Hepatocyte (in vitro differentiated cells): ENCODE measurements around the gene NCAPD2. TPM values are rescaled to one million over a fixed set of nuclear protein-coding genes. Genes with fewer than 3 reads are reported as not detected.

ENCODE experiments used
- DNase-seq: peaks from one replicate; pipeline ENCODE4 v3.0.0-alpha.2; 2016; ENCODE audit warnings: low spot score
- H2AFZ ChIP-seq: fragments of 200-600 bp; sonication (generic); 2 replicates; pipeline ENCODE4 v1.6.0; 2016; ENCODE audit warnings: antibody characterized with exemption, mild to moderate bottlenecking
- H3K27ac ChIP-seq: fragments of 200-600 bp; sonication (generic); 2 replicates; pipeline ENCODE4 v1.5.1; 2016; ENCODE audit warnings: mild to moderate bottlenecking
- H3K27me3 ChIP-seq: fragments of 200-600 bp; sonication (generic); 2 replicates; pipeline ENCODE4 v1.6.1; 2016
- H3K36me3 ChIP-seq: fragments of 200-600 bp; sonication (generic); replicated peaks from 2 replicates; pipeline ENCODE4 v1.5.1; 2016; ENCODE audit warnings: low read depth; ENCODE audit not compliant: insufficient read depth
- H3K4me1 ChIP-seq: fragments of 200-600 bp; sonication (generic); 2 replicates; pipeline ENCODE4 v1.5.1; 2016; ENCODE audit warnings: mild to moderate bottlenecking, moderate library complexity; ENCODE audit not compliant: insufficient read depth
- H3K4me2 ChIP-seq: fragments of 200-600 bp; sonication (generic); 2 replicates; pipeline ENCODE4 v1.6.0; 2016
- H3K4me3 ChIP-seq: fragments of 200-600 bp; sonication (generic); 2 replicates; pipeline ENCODE4 v1.5.1; 2016; ENCODE audit warnings: mild to moderate bottlenecking
- H3K79me2 ChIP-seq: fragments of 200-600 bp; sonication (generic); 2 replicates; pipeline ENCODE4 v1.6.0; 2017; ENCODE audit warnings: mild to moderate bottlenecking
- H3K9me2 ChIP-seq: fragments of 200-600 bp; sonication (generic); replicated peaks from 2 replicates; pipeline ENCODE4 v1.6.0; 2017; ENCODE audit warnings: mild to moderate bottlenecking; ENCODE audit not compliant: insufficient read depth
- H3K9me3 ChIP-seq: fragments of 200-600 bp; sonication (generic); 2 replicates; pipeline ENCODE4 v1.5.1; 2016; ENCODE audit warnings: low read depth, mild to moderate bottlenecking
- H4K20me1 ChIP-seq: fragments of 200-600 bp; sonication (generic); 2 replicates; pipeline ENCODE4 v1.6.0; 2016; ENCODE audit warnings: mild to moderate bottlenecking; ENCODE audit not compliant: insufficient read depth, poor library complexity, severe bottlenecking
- CTCF ChIP-seq: fragments of 200-600 bp; sonication (generic); IDR thresholded peaks from 2 replicates; pipeline ENCODE4 v1.5.1; 2016; ENCODE audit warnings: antibody characterized with exemption, mild to moderate bottlenecking; ENCODE audit not compliant: poor library complexity
- EZH2 ChIP-seq: fragments of 200-600 bp; sonication (generic); IDR thresholded peaks from 2 replicates; pipeline ENCODE4 v1.6.1; 2016; ENCODE audit warnings: antibody characterized with exemption, mild to moderate bottlenecking, borderline replicate concordance
- EZH2phosphoT487 ChIP-seq: fragments of 200-600 bp; sonication (generic); IDR thresholded peaks from one replicate; pipeline ENCODE4 v1.6.1; 2018; ENCODE audit warnings: antibody characterized with exemption, mild to moderate bottlenecking, low read depth, moderate library complexity; ENCODE audit not compliant: unreplicated experiment, severe bottlenecking
- WGBS: methylation state at CpG from one replicate; pipeline ENCODE4 v1.1.6; 2016; ENCODE audit warnings: low lambda C conversion rate; ENCODE audit errors: missing lambda C conversion rate; 5-methylcytosine and 5-hydroxymethylcytosine counted together
- polyA plus RNA-seq: library from polyadenylated mRNA; unstranded; fragments of >200 nt; fragmentation: Nextera tagmentation; extraction: Ambion mirVana; gene quantifications from 2 replicates; pipeline ENCODE4 v1.2.1, GENCODE V29; 2016
- total RNA-seq: library from RNA; depleted of rRNA; stranded (reverse); fragments of >200 nt; gene quantifications from 2 replicates; pipeline ENCODE4 v1.2.3, GENCODE V29; 2014

NCAPD2 gene
- total and polyA plus RNA-seq, 2 experiments from 2014 or later, result 13.7 to 26.7 TPM

DNA sequence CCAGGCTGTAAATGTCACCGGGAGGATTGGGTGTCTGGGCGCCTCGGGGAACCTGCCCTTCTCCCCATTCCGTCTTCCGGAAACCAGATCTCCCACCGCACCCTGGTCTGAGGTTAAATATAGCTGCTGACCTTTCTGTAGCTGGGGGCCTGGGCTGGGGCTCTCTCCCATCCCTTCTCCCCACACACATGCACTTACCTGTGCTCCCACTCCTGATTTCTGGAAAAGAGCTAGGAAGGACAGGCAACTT lies 41.7 kb downstream of the NCAPD2 start:
- Histone ChIP-seq H4K20me1 (peaks cover 40% of the 10 kb centered on the region), H3K27ac (peak overlapping the region; percentile 92), H2AFZ (no peak overlapping the region), H3K9me3 (no peaks in the 10 kb centered on the region), H3K27me3 (no peaks in the 10 kb centered on the region), H3K36me3 (no peaks in the 10 kb centered on the region), H3K4me3 (peak overlapping the region; percentile 93), H3K9me2 (no peaks in the 10 kb centered on the region), H3K79me2 (peaks cover 39% of the 10 kb centered on the region), H3K4me1 (peaks cover 34% of the 10 kb centered on the region), H3K4me2 (peak overlapping the region; percentile 82)
- 0% methylated on average over 6 of the region's 6 CpGs for WGBS
- TF ChIP-seq EZH2phosphoT487 (no peak), EZH2 (no peak), CTCF (no peak)
- DNase-seq, result no peak

GRCh38 chr12:6535960-6536847 lies 42.3 kb downstream of the NCAPD2 start:
- DNase-seq, result no peak
- H3K4me1 ChIP-seq, result peaks cover 39% of the 10 kb centered on the region

GRCh38 chr12:6536894-6537579 lies 43.1 kb downstream of the NCAPD2 start:
- Histone ChIP-seq H3K27me3 (no peaks in the 10 kb centered on the region), H3K27ac (peak overlapping the region; percentile 67), H3K4me1 (peaks cover 40% of the 10 kb centered on the region), H3K9me3 (no peaks in the 10 kb centered on the region), H3K79me2 (peaks cover 28% of the 10 kb centered on the region), H3K9me2 (no peaks in the 10 kb centered on the region), H3K36me3 (no peaks in the 10 kb centered on the region), H3K4me3 (no peak overlapping the region), H2AFZ (no peak overlapping the region), H4K20me1 (peaks cover 40% of the 10 kb centered on the region), H3K4me2 (peak overlapping the region; percentile 82)
- TF ChIP-seq CTCF, result no peak
- WGBS, result 89% methylated on average over 17 of the region's 19 CpGs
- DNase-seq, result no peak

More at GRCh38 chr12:6535960-6536847, 42.3 kb downstream of the NCAPD2 start:
- H4K20me1 ChIP-seq, result peaks cover 40% of the 10 kb centered on the region
- H3K9me3 ChIP-seq, result no peaks in the 10 kb centered on the region
- no peaks in the 10 kb centered on the region for H3K9me2 ChIP-seq
- TF ChIP-seq EZH2 (no peak), EZH2phosphoT487 (no peak), CTCF (no peak)
- H3K27me3 ChIP-seq, result no peaks in the 10 kb centered on the region
- H2AFZ ChIP-seq, result no peak overlapping the region
- H3K4me2 ChIP-seq, result peak overlapping the region; percentile 82
- no peaks in the 10 kb centered on the region for H3K36me3 ChIP-seq
- H3K79me2 ChIP-seq, result peaks cover 33% of the 10 kb centered on the region
- peak overlapping the region; percentile 92 for H3K27ac ChIP-seq
- 66% methylated on average over 10 of the region's 10 CpGs for WGBS
- peak overlapping the region; percentile 93 for H3K4me3 ChIP-seq
